ENCODE results near the gene RABAC1.

The RABAC1 gene

DNA sequence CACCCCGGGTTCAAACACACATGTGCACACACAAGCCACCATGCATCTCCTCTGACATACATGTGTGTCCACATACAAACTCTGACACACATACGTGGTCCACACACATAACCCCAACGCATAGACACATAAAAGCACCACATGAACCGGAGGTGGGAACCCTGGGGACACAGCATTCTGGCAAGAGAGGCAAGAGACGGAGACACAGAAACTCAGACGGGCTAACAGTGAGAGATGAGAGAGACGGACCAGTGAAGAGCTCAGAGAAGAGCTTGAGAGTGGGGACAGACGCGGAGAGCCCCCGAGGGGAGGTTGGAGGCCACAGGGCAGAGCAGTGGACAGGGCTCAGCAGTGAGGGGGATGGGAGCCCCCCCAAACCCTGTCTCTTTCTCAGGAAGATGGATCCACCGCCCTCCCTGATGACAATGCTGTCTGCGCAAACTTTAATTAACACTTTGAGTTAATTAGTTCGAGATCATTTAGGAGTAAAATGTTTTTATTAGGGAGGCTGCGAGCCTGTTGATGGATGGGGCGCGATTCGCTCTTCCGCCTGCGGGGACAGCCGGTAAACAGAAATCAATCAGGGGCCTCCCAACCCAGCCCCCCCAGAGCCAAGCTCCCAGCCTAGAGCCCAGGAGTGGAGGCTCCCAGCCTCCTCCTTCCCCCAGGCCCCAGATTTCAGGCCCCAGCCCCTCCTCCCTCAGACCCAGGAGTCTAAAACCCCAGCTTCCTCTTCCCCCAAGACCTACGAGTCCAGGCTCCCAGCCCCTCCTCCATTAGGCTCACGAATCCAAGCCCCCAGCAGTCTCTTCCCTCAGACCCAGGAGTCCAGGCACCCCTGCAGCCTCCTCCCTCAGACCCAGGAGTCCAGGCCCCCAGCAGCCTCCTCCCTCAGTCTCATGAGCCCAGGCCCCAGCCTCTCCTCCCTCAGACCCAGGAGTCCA, 21.3 kb downstream of the RABAC1 start:
- TF ChIP-seq, protein P1, sequence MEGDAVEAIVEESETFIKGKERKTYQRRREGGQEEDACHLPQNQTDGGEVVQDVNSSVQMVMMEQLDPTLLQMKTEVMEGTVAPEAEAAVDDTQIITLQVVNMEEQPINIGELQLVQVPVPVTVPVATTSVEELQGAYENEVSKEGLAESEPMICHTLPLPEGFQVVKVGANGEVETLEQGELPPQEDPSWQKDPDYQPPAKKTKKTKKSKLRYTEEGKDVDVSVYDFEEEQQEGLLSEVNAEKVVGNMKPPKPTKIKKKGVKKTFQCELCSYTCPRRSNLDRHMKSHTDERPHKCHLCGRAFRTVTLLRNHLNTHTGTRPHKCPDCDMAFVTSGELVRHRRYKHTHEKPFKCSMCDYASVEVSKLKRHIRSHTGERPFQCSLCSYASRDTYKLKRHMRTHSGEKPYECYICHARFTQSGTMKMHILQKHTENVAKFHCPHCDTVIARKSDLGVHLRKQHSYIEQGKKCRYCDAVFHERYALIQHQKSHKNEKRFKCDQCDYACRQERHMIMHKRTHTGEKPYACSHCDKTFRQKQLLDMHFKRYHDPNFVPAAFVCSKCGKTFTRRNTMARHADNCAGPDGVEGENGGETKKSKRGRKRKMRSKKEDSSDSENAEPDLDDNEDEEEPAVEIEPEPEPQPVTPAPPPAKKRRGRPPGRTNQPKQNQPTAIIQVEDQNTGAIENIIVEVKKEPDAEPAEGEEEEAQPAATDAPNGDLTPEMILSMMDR (conservative IDR thresholded peaks at IDR 0.05; ENCODE audit: control insufficient read depth, insufficient read depth, low read depth, low read length) = no peak
- H3K4me3 ChIP-seq (ENCODE audit: control insufficient read depth, low read depth, low read length) = no peak overlapping the region
- DNase-seq (ENCODE audit: low read depth) = no peak

DNA sequence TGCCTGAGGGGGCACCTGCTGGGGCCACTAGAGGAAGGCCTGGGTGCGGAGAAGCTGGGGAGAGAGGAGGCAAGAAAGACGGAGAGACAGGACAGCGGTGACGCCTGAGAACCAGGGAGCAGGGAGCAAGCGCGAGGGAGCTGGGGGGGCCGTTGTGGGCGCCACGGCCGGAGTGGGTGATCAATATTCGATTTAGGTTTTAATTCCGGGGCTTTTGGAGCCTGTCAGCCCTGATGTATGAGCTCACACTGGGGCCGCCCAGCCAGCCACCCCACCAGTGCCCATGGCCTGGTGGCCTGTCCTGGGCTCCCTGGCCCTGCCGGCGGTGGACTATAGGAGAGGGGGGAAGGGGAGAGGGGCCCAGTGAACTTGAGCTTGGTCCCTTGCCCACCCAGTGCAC, 22.2 kb downstream of the RABAC1 start:
- TF ChIP-seq, protein P1 (conservative IDR thresholded peaks at IDR 0.05; ENCODE audit: control insufficient read depth, insufficient read depth, low read depth, low read length) = no peak
- H3K4me3 ChIP-seq (ENCODE audit: control insufficient read depth, low read depth, low read length) = no peak overlapping the region
- DNase-seq (ENCODE audit: low read depth) = no peak

DNA sequence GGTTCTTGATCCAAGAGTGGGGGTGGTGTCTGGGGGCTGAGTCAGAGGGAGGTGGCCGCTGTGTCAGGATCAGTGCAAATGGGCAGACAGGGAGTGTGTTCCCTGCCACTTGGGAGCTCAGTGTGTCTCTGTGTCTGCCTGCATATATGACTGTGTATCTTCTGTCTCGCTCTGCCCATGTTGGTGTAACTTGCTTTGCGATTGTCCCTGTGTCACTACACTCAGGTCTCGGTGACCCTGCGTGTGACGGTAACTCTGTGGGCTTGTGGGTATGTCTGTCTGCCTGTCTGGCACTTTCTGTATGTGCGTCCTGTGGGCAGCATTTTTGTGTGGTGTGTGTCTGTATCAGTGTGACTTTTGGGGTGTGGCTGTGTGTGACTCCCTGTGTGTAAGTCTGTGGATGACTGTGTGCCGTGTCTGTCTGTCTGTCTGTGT, 22.7 kb downstream of the RABAC1 start:
- no peak for DNase-seq (ENCODE audit: low read depth)
- TF ChIP-seq, protein P1 (conservative IDR thresholded peaks at IDR 0.05; ENCODE audit: control insufficient read depth, insufficient read depth, low read depth, low read length) = no peak
- H3K4me3 ChIP-seq (ENCODE audit: control insufficient read depth, low read depth, low read length) = no peak overlapping the region

DNA sequence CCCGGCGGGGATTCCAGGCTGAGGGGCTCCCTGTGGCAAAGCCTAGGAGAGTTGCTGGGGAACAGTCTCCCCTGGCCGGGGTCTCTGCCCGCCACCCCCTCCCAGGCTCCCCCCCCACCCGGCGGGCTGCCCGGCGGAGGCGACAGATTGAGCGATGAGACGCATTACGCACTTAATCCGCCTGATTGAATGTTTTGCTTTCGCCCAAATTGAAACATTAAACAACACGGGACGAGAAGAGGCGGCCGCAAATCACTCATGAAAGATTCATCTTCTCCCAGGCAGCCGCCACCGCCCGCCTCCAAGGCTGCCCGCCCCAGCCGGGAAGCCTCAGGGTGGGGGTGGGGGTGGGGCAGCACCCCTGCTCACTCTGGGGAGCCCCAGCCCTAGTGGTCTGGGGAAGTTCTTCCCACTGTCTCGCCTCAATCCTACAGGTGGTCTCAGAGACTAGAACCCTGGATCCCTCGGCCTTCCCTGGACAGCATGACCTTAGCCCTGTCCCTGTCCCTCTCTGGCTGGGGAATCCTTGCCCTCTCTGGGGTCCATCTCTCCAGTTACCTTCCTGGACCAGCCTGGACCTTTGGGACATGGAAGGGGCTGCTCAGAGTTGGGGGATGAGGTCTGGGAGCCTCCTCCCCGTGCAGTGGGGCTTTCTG, 23.2 kb downstream of the RABAC1 start:
- TF ChIP-seq, protein P1 (conservative IDR thresholded peaks at IDR 0.05; ENCODE audit: control insufficient read depth, insufficient read depth, low read depth, low read length) = no peak
- no peak for DNase-seq (ENCODE audit: low read depth)
- no peak overlapping the region for H3K4me3 ChIP-seq (ENCODE audit: control insufficient read depth, low read depth, low read length)

DNA sequence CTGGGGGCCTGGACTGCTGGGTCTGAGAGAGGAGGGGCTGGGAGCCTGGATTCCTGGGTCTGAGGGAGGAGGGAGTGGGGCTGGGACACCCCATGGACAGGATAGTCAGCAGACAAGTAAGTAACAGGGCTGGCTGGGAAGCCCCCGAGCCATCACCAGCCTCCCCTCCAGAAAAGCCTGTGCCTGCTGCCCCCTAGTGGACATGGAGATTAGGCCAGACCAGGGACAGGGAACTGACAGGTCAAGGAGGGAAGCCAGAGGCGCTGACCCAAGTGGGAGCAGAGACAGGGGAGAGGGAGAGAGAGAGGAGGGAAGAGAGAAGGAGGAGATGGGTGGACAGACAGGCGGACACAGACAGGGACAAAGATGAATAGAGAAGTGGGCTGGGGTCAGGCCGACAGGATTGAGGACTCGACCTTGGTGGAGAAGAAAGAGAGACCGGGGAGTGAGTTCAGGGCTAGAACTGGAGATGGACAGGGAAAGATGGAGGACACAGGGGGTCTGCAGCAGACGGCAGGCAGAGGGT, 24.2 kb downstream of the RABAC1 start:
- TF ChIP-seq, protein P1 (conservative IDR thresholded peaks at IDR 0.05; ENCODE audit: control insufficient read depth, insufficient read depth, low read depth, low read length) = peak; percentile 88
- no peak overlapping the region for H3K4me3 ChIP-seq (ENCODE audit: control insufficient read depth, low read depth, low read length)
- peak; percentile 56 for DNase-seq (ENCODE audit: low read depth)

DNA sequence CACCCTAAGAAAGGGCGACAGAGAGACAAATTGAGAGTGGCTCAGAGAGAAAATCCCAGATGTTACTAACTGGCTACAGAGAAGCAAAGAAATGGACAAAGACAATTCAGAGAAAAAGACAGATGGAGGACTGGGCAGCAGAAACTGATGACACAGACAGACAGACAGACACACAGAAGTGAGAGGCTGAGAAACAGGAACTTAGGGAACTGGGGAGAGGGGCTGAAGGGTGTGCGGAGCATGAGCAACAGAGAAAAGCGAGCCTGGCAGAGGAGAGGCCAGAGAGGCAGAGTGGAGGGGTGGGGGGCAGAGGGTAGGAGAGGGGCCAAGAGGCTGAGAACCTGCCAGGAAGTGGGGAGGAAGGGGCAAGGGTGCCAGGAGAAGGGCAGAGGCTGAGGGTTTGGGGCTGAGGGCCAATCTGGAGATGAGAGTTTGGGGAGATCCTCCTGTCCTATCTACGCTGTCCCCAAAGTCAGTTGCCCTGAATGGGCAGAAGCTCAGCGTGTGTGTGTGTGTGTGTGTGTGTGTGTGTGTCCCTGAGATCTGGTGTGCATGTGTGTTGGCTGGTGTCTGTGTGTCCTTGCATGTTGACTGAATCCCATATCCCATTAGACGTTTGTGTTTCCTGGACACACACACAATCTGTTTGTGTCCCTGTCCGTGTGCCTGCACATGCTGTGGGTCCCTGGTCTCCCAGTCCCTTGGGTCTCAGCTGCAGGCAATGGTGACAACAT, 25.3 kb downstream of the RABAC1 start:
- TF ChIP-seq, protein P1 (conservative IDR thresholded peaks at IDR 0.05; ENCODE audit: control insufficient read depth, insufficient read depth, low read depth, low read length) = no peak
- H3K4me3 ChIP-seq (ENCODE audit: control insufficient read depth, low read depth, low read length) = no peak overlapping the region
- DNase-seq (ENCODE audit: low read depth) = no peak
